Measurements from ENCODE around the gene PNKP. TPM values are rescaled to one million over a fixed set of nuclear protein-coding genes. Genes with fewer than 3 reads are reported as not detected.

PNKP gene
- total and polyA plus RNA-seq, 9 of the 15 experiments (the other 6 are each of a cell fraction or from before 2014, with no cell fraction given) = 2.8 to 85.4 (median 25.3) TPM

DNA sequence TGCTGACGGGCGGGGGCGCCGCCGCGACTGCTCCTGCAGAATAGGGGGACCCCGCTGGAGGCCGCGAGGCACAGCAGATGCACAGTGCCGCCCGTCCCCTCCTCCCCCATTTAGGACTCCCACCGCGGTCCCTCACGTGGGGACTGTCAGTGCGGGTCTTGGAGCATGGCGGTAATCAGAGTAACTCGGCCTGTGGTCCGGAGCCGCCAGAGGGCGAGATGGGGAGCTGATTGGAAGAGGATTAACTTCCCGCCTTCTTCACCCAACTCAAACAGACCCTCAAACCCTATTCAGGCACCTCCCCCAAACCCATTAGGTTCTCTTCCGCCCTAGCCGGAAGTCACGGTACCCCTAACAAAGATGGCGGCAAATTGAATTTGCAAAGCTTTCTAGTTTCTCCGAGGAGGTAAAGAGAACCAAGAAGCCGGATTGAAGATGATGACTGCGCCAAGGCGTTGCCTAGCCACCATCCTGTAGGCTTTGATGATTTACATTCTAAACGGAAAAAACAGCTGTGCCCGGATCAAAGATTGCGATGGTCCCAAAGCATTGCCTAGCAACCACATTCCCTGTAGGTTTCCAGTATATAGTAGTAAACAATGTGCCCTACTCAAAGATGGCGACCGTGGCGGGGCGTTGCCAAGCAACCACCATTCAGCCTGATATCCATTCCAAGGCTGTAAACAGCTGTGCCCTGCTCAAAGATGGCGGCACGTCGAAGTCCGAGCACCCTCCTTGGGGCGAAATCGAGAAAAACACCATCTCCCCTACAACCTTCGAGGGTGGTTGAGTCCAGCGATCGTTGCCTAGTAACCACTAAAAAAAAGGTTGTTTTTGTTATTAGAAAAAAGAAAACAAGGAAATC lies 54.1 kb downstream of the PNKP start, which contains the start of gene FUZ (continued):
- TF ChIP-seq MCM2 (IDR thresholded peaks at IDR 0.05; ENCODE audit: low read depth) (no peak), PHF20 (IDR thresholded peaks at IDR 0.05; ENCODE audit: partially characterized antibody) (peak; percentile 37), RFX5 (IDR thresholded peaks at IDR 0.05; ENCODE audit: low read depth, low read length) (no peak), TAF1 (IDR thresholded peaks at IDR 0.05; ENCODE audit: control insufficient read depth, extremely low read depth, insufficient read depth, low read length, severe bottlenecking) (peak; percentile 6), ESRRA (IDR thresholded peaks at IDR 0.05; ENCODE audit: borderline replicate concordance, low read depth) (peak; percentile 21; the same call in 1 of the 2 replicates), E2F6 (IDR thresholded peaks at IDR 0.05; ENCODE audit: borderline replicate concordance in 1 of 2, extremely low read depth in 1 of 2, insufficient read depth in 1 of 2, insufficient read length in 1 of 2, low read depth in 1 of 2, low read length in 1 of 2, poor library complexity in 1 of 2, severe bottlenecking in 1 of 2) (peak; percentile 29 to 63), DMBX1 (CRISPR knock-in tag; IDR thresholded peaks at IDR 0.05; ENCODE audit: borderline replicate concordance) (no peak), SREBF1 (IDR thresholded peaks at IDR 0.05; ENCODE audit: borderline replicate concordance, low read depth, low read length) (peak; percentile 81; the same call in 1 of the 2 replicates), L3MBTL2 (IDR thresholded peaks at IDR 0.05) (peak; percentile 25; the same call in 1 of the 2 replicates), NFRKB (IDR thresholded peaks at IDR 0.05; ENCODE audit: low read depth) (peak; percentile 70; the same call in 1 of the 2 replicates), POLR2G (IDR thresholded peaks at IDR 0.05; ENCODE audit: low read depth, low read length) (peak; percentile 49), MXD1 (CRISPR knock-in tag; IDR thresholded peaks at IDR 0.05; ENCODE audit: borderline replicate concordance, poor library complexity, severe bottlenecking) (no peak), BACH1 (tag; IDR thresholded peaks at IDR 0.05) (peak; percentile 86; the same call in 1 of the 2 replicates), SIN3A (IDR thresholded peaks at IDR 0.05; ENCODE audit: borderline replicate concordance in 2 of 2, control insufficient read depth in 1 of 2, low read depth in 2 of 2, low read length in 2 of 2) (peak in 1 of 2 experiments; percentile 90; a peak in 2 of 4 replicates)
- TF ChIP-seq, protein P1, sequence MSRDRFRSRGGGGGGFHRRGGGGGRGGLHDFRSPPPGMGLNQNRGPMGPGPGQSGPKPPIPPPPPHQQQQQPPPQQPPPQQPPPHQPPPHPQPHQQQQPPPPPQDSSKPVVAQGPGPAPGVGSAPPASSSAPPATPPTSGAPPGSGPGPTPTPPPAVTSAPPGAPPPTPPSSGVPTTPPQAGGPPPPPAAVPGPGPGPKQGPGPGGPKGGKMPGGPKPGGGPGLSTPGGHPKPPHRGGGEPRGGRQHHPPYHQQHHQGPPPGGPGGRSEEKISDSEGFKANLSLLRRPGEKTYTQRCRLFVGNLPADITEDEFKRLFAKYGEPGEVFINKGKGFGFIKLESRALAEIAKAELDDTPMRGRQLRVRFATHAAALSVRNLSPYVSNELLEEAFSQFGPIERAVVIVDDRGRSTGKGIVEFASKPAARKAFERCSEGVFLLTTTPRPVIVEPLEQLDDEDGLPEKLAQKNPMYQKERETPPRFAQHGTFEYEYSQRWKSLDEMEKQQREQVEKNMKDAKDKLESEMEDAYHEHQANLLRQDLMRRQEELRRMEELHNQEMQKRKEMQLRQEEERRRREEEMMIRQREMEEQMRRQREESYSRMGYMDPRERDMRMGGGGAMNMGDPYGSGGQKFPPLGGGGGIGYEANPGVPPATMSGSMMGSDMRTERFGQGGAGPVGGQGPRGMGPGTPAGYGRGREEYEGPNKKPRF (IDR thresholded peaks at IDR 0.05; ENCODE audit: low read depth, low read length) = no peak
- TF ChIP-seq, protein P2, sequence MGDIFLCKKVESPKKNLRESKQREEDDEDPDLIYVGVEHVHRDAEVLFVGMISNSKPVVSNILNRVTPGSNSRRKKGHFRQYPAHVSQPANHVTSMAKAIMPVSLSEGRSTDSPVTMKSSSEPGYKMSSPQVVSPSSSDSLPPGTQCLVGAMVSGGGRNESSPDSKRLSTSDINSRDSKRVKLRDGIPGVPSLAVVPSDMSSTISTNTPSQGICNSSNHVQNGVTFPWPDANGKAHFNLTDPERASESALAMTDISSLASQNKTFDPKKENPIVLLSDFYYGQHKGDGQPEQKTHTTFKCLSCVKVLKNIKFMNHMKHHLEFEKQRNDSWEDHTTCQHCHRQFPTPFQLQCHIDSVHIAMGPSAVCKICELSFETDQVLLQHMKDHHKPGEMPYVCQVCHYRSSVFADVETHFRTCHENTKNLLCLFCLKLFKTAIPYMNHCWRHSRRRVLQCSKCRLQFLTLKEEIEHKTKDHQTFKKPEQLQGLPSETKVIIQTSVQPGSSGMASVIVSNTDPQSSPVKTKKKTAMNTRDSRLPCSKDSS (IDR thresholded peaks at IDR 0.05; ENCODE audit: low read depth, partially characterized antibody) = no peak
- TF ChIP-seq, protein P3, sequence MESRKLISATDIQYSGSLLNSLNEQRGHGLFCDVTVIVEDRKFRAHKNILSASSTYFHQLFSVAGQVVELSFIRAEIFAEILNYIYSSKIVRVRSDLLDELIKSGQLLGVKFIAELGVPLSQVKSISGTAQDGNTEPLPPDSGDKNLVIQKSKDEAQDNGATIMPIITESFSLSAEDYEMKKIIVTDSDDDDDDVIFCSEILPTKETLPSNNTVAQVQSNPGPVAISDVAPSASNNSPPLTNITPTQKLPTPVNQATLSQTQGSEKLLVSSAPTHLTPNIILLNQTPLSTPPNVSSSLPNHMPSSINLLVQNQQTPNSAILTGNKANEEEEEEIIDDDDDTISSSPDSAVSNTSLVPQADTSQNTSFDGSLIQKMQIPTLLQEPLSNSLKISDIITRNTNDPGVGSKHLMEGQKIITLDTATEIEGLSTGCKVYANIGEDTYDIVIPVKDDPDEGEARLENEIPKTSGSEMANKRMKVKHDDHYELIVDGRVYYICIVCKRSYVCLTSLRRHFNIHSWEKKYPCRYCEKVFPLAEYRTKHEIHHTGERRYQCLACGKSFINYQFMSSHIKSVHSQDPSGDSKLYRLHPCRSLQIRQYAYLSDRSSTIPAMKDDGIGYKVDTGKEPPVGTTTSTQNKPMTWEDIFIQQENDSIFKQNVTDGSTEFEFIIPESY (CRISPR knock-in tag; IDR thresholded peaks at IDR 0.05) = peak; percentile 95
